Endothelial cell (in vitro differentiated cells): ENCODE measurements around the gene TRAM2. TPM values are rescaled to one million over a fixed set of nuclear protein-coding genes. Genes with fewer than 3 reads are reported as not detected.
A peak's percentile ranks its signal among the peaks of the same experiment; 100 is the strongest.

Source experiments
- DNase-seq: peaks from one replicate; pipeline ENCODE4 v3.0.0; 2021; ENCODE audit warnings: low spot score
- H3K27ac Mint-ChIP-seq: one replicate; pipeline ENCODE4 v1.8.0; 2021; ENCODE audit warnings: mixed read lengths, inconsistent platforms; ENCODE audit not compliant: unreplicated experiment
- H3K27me3 Mint-ChIP-seq: one replicate; pipeline ENCODE4 v1.8.0; 2021; ENCODE audit warnings: mild to moderate bottlenecking, moderate library complexity, mixed read lengths, inconsistent platforms; ENCODE audit not compliant: unreplicated experiment
- H3K36me3 Mint-ChIP-seq: one replicate; pipeline ENCODE4 v1.8.0; 2021; ENCODE audit warnings: mild to moderate bottlenecking, low read depth, mixed read lengths, inconsistent platforms; ENCODE audit not compliant: unreplicated experiment
- H3K4me1 Mint-ChIP-seq: one replicate; pipeline ENCODE4 v1.8.0; 2021; ENCODE audit warnings: mild to moderate bottlenecking, mixed read lengths, inconsistent platforms; ENCODE audit not compliant: unreplicated experiment
- H3K4me3 Mint-ChIP-seq: one replicate; pipeline ENCODE4 v1.8.0; 2021; ENCODE audit warnings: mild to moderate bottlenecking, mixed read lengths, inconsistent platforms; ENCODE audit not compliant: unreplicated experiment
- H3K9me3 Mint-ChIP-seq: one replicate; pipeline ENCODE4 v1.8.0; 2021; ENCODE audit warnings: mixed read lengths, inconsistent platforms; ENCODE audit not compliant: unreplicated experiment
- total RNA-seq: library from RNA; stranded (reverse); fragmentation: NEBNext Ultra II Directional; extraction: Animal tissue kit (Norgen Biotek cat#: 25700); gene quantifications from one replicate; pipeline ENCODE4 v1.2.1, GENCODE V29; 2021; ENCODE audit not compliant: unreplicated experiment
- TF ChIP-seq, protein P1 (sequence below): fragments of 200-600 bp; sonication (generic); IDR thresholded peaks from one replicate; pipeline ENCODE4 v1.5.0; 2021; ENCODE audit warnings: antibody characterized with exemption; ENCODE audit not compliant: unreplicated experiment

TRAM2 gene
- total RNA-seq, 1 donor from 2014 or later = 29.4 TPM

DNA sequence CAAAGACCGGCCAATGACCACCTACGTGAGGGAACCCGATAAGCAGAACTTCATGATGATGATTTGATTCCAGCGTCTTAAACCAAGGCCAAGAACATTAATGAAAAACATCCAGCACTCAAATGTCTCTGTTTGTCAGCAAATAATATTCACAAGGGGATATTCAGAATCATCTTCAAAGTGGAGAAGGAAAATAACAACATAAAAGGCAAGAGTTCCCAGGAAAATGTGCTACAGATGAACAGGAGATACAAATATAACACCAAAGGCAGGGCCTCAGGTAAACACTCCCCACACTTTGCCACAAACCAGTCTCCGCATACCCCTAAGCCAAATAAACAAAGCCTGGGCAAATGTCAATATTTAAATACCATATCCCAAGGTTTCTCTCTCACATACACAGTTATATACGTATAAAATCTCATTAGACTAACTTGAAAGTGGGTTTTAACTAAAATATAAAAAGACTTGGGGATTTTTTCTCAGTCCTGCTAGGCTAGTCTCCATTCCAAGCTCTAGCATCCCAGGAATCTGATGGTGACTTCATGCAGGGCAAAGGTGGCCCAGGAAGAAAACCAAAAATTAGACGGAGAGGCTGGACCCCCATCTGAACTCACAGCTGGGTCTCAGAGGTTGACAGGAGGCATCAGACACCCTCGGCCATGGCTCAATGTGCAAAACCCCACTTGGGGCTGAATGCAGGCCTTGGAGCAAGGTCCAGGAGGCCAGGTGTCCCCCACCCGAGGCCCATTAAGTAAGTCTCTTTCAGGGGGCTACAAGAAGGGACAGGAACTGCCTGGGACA, 32.1 kb downstream of the TRAM2 start:
- peak overlapping the region; percentile 45 for H3K27ac Mint-ChIP-seq
- H3K9me3 Mint-ChIP-seq = no peaks in the 10 kb centered on the region
- no peak for DNase-seq
- TF ChIP-seq, protein P1, sequence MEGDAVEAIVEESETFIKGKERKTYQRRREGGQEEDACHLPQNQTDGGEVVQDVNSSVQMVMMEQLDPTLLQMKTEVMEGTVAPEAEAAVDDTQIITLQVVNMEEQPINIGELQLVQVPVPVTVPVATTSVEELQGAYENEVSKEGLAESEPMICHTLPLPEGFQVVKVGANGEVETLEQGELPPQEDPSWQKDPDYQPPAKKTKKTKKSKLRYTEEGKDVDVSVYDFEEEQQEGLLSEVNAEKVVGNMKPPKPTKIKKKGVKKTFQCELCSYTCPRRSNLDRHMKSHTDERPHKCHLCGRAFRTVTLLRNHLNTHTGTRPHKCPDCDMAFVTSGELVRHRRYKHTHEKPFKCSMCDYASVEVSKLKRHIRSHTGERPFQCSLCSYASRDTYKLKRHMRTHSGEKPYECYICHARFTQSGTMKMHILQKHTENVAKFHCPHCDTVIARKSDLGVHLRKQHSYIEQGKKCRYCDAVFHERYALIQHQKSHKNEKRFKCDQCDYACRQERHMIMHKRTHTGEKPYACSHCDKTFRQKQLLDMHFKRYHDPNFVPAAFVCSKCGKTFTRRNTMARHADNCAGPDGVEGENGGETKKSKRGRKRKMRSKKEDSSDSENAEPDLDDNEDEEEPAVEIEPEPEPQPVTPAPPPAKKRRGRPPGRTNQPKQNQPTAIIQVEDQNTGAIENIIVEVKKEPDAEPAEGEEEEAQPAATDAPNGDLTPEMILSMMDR = no peak
- peaks cover 14% of the 10 kb centered on the region for H3K36me3 Mint-ChIP-seq
- H3K4me3 Mint-ChIP-seq = peak overlapping the region; percentile 22
- H3K4me1 Mint-ChIP-seq = peaks cover 59% of the 10 kb centered on the region
- peaks cover 10% of the 10 kb centered on the region for H3K27me3 Mint-ChIP-seq

- DNase-seq = no peak
- Mint-ChIP-seq H3K27me3 (peaks cover 10% of the 10 kb centered on the region), H3K9me3 (no peaks in the 10 kb centered on the region), H3K36me3 (peaks cover 14% of the 10 kb centered on the region), H3K27ac (peak overlapping the region; percentile 45), H3K4me1 (peaks cover 53% of the 10 kb centered on the region), H3K4me3 (peak overlapping the region; percentile 22)
- TF ChIP-seq, protein P1 = no peak
Measured at GRCh38 chr6:52543729-52544601, 32.9 kb downstream of the TRAM2 start.

DNA sequence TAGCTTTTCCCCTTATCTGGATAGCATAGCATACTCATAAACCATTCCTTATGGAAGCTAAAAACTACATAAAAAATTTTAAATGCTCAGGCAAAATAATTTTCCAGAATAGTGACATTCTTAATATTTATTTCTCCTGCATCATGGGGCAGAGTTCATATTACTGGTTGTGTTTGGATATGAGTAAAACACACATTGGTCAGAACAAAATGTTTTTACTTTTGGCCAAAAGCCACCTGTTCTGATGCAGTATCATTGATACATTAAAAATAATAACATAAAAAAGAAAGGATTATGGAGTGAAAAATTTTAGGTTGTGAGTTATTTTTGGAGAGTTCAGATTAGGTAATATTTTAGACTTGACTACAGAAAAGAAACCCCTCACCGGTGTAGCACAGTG, 33.6 kb downstream of the TRAM2 start:
- Mint-ChIP-seq H3K9me3 (no peaks in the 10 kb centered on the region), H3K27ac (peak overlapping the region; percentile 34), H3K27me3 (peaks cover 10% of the 10 kb centered on the region), H3K4me3 (no peak overlapping the region), H3K36me3 (peaks cover 14% of the 10 kb centered on the region), H3K4me1 (peaks cover 48% of the 10 kb centered on the region)
- DNase-seq = no peak
- TF ChIP-seq, protein P1 = no peak

GRCh38 chr6:52541135-52541534, 35.7 kb downstream of the TRAM2 start:
- DNase-seq = no peak
- Mint-ChIP-seq H3K27me3 (peaks cover 4% of the 10 kb centered on the region), H3K9me3 (no peaks in the 10 kb centered on the region), H3K36me3 (peaks cover 10% of the 10 kb centered on the region), H3K4me3 (no peak overlapping the region), H3K27ac (no peak overlapping the region), H3K4me1 (peaks cover 48% of the 10 kb centered on the region)
- TF ChIP-seq, protein P1 = no peak
